ENCODE data around the gene FMO3.

GRCh38 chr1:171061425-171062143 lies 29.1 kb upstream of the FMO3 start:
- no peak for TF ChIP-seq GATA3 (IDR thresholded peaks at IDR 0.05; ENCODE audit: low read depth, low read length)
- no peak for TF ChIP-seq GATA2 (IDR thresholded peaks at IDR 0.05; ENCODE audit: low read depth, low read length)
